K562 (cell line): ENCODE data around the gene SLC14A1. TPM values are rescaled to one million over a fixed set of nuclear protein-coding genes. Genes with fewer than 3 reads are reported as not detected.

Experiments used
- ATAC-seq: fragments of 200-7000 bp; cut with Tn5 transposase; 3 replicates; pipeline ENCODE4 v1.9.1; 2020; ENCODE audit warnings: moderate library complexity
- BruUV-seq: library from RNA; stranded (reverse); fragments of 400-500 nt; replicated peaks from 2 replicates; lab custom pipeline; 2021; lab: Mats Ljungman, UMichigan
- CTCF ChIA-PET: fragments of 300-600 bp; formaldehyde crosslinking; extraction: SDS; loops from one replicate; lab custom pipeline; 2021; ENCODE audit warnings: low intra/inter-chr PET ratio; lab: Yijun Ruan, JAX
- POLR2A ChIA-PET: fragments of 300-600, 350-650 bp; sonication (Branson Sonifier 250); formaldehyde crosslinking; extraction: SDS; loops from one replicate; lab custom pipeline; 2021; ENCODE audit warnings: antibody characterized with exemption, inconsistent platforms; lab: Yijun Ruan, JAX
- DNase-seq, 4 experiments: peaks; one replicate each; pipeline versions ENCODE4 v3.0.0 to v3.0.0-alpha.2; 2011 to 2018; ENCODE audit warnings: low spot score in 3 of 4, mixed read lengths in 3 of 4; ENCODE audit errors: extremely low read depth in 1 of 4
- FAIRE-seq: peaks from 2 replicates; lab custom pipeline; 2011; peaks lifted over from hg19 to GRCh38; lab: Jason Lieb, UNC
- H2AFZ ChIP-seq: 2 replicates; pipeline ENCODE4 v1.6.0; 2011; ENCODE audit warnings: low read depth, low read length, control low read depth, inconsistent platforms
- H3K27ac ChIP-seq: fragments of 200-600 bp; 3 replicates; pipeline ENCODE4 v1.8.0; 2011; ENCODE audit warnings: low read depth, mild to moderate bottlenecking, control low read depth, inconsistent platforms, low read length, moderate library complexity, mixed read lengths; ENCODE audit errors: extremely low read depth
- H3K27me3 ChIP-seq, 2 experiments: fragments of 300-600 bp in 1 of 2; 2 replicates in 1 of 2; 3 replicates in 1 of 2; pipeline versions ENCODE4 v1.6.0 to v1.8.0; 2011; ENCODE audit warnings: inconsistent platforms in 2 of 2, low read length in 2 of 2, mild to moderate bottlenecking in 1 of 2, mixed read lengths in 1 of 2, moderate library complexity in 1 of 2; ENCODE audit not compliant: control insufficient read depth in 2 of 2, insufficient read depth in 2 of 2
- H3K36me3 ChIP-seq: fragments of 300-600 bp; 3 replicates; pipeline ENCODE4 v1.8.0; 2011; ENCODE audit warnings: mild to moderate bottlenecking, low read length, inconsistent platforms; ENCODE audit not compliant: control insufficient read depth, insufficient read depth
- H3K4me1 ChIP-seq, 2 experiments: fragments of 200-600 bp in 1 of 2; replicated peaks in 1 of 2; 2 replicates in 1 of 2; 3 replicates in 1 of 2; pipeline versions ENCODE4 v1.5.1 to v1.8.0; 2011; ENCODE audit warnings: inconsistent platforms in 2 of 2, low read length in 2 of 2, mild to moderate bottlenecking in 1 of 2, mixed read lengths in 1 of 2, moderate library complexity in 1 of 2; ENCODE audit not compliant: control insufficient read depth in 2 of 2, insufficient read depth in 2 of 2
- H3K4me2 ChIP-seq: 2 replicates; pipeline ENCODE4 v1.6.1; 2011; ENCODE audit warnings: low read length, control low read depth, inconsistent platforms, mixed read lengths; ENCODE audit not compliant: insufficient read depth
- H3K4me3 ChIP-seq: fragments of 200-600 bp; sonication (generic), shearing (Covaris generic); 2 replicates; pipeline ENCODE4 v1.5.1; 2016; ENCODE audit warnings: control low read depth, inconsistent platforms
- H3K79me2 ChIP-seq: fragments of 200-600 bp; 3 replicates; pipeline ENCODE4 v1.8.0; 2011; ENCODE audit warnings: low read length, inconsistent platforms; ENCODE audit not compliant: control insufficient read depth, insufficient read depth
- H3K9ac ChIP-seq, 2 experiments: 2 replicates each; pipeline versions ENCODE4 v1.6.0 to v1.6.1; 2011; ENCODE audit warnings: low read depth in 2 of 2, low read length in 2 of 2, control low read depth in 1 of 2, inconsistent platforms in 1 of 2, mild to moderate bottlenecking in 1 of 2, mixed read lengths in 1 of 2; ENCODE audit not compliant: insufficient read depth in 1 of 2
- H3K9me1 ChIP-seq: one replicate; pipeline ENCODE4 v1.6.0; 2011; ENCODE audit warnings: inconsistent platforms, mild to moderate bottlenecking, low read length, moderate library complexity; ENCODE audit not compliant: control insufficient read depth, insufficient read depth
- H3K9me3 ChIP-seq: replicated peaks from 2 replicates; pipeline ENCODE4 v1.5.1; 2011; ENCODE audit warnings: low read depth, low read length, inconsistent platforms; ENCODE audit not compliant: control insufficient read depth, insufficient read depth
- H4K20me1 ChIP-seq: replicated peaks from 2 replicates; pipeline ENCODE4 v1.6.1; 2011; ENCODE audit warnings: low read length, inconsistent platforms, mixed read lengths; ENCODE audit not compliant: control insufficient read depth, insufficient read depth
- BRD4 ChIP-seq: fragments of 200-600 bp; sonication (generic); IDR thresholded peaks from 2 replicates; pipeline ENCODE4 v1.6.1; 2017; ENCODE audit warnings: inconsistent platforms
- CBFB ChIP-seq: sonication (generic); formaldehyde crosslinking; IDR thresholded peaks from 2 replicates; pipeline ENCODE4 v1.4.0; 2020; ENCODE audit warnings: mild to moderate bottlenecking, missing genetic modification reagents
- CREB1 ChIP-seq, 2 experiments: sonication (generic) in 1 of 2; formaldehyde crosslinking in 1 of 2; IDR thresholded peaks; 2 replicates each; pipeline versions ENCODE4 v1.6.1 to v1.8.0; 2012 to 2022; ENCODE audit warnings: inconsistent platforms in 1 of 2, mild to moderate bottlenecking in 1 of 2, missing genetic modification reagents in 1 of 2, moderate library complexity in 1 of 2
- FOXO4 ChIP-seq: fragments of 450-650 bp; formaldehyde crosslinking; IDR thresholded peaks from 2 replicates; pipeline ENCODE4 v1.4.0; 2020; ENCODE audit warnings: mild to moderate bottlenecking, moderate library complexity
- MEIS2 ChIP-seq: fragments of 450-650 bp; IDR thresholded peaks from 2 replicates; pipeline ENCODE4 v1.6.1; 2014; ENCODE audit warnings: mild to moderate bottlenecking; ENCODE audit not compliant: partially characterized antibody
- NFE2 ChIP-seq: IDR thresholded peaks from 2 replicates; pipeline ENCODE4 v1.6.1; 2014; ENCODE audit warnings: antibody characterized with exemption, low read depth
- NONO ChIP-seq, 2 experiments: fragments of 200-400 bp in 1 of 2; fragments of 450-650 bp in 1 of 2; formaldehyde crosslinking in 1 of 2; IDR thresholded peaks; 2 replicates each; pipeline ENCODE4 v1.6.1; 2017; ENCODE audit warnings: low read depth in 2 of 2, mild to moderate bottlenecking in 2 of 2, moderate library complexity in 2 of 2, low read length in 1 of 2
- NR1H2 ChIP-seq: sonication (generic); formaldehyde crosslinking; IDR thresholded peaks from 2 replicates; pipeline ENCODE4 v1.4.0; 2020; ENCODE audit warnings: mild to moderate bottlenecking, missing genetic modification reagents
- PCBP1 ChIP-seq: fragments of 200-400 bp; formaldehyde crosslinking; IDR thresholded peaks from 2 replicates; pipeline ENCODE4 v1.6.1; 2018; ENCODE audit warnings: mild to moderate bottlenecking, low read depth, low read length; ENCODE audit not compliant: poor library complexity, severe bottlenecking
- RBM17 ChIP-seq: fragments of 200-400 bp; formaldehyde crosslinking; IDR thresholded peaks from 2 replicates; pipeline ENCODE4 v1.6.1; 2017; ENCODE audit warnings: low read depth, mild to moderate bottlenecking, low read length, borderline replicate concordance
- RNF219 ChIP-seq: fragments of 250-450 bp; sonication (Bioruptor Pico); IDR thresholded peaks from 2 replicates; pipeline ENCODE4 v1.5.0; 2022; ENCODE audit warnings: mild to moderate bottlenecking
- U2AF1 ChIP-seq: fragments of 200-400 bp; formaldehyde crosslinking; optimal IDR thresholded peaks from 2 replicates; pipeline ENCODE3; 2017; ENCODE audit warnings: mild to moderate bottlenecking, low read depth, low read length, moderate library complexity
- ZNF384 ChIP-seq: IDR thresholded peaks from 2 replicates; pipeline ENCODE4 v1.6.1; 2012; ENCODE audit warnings: low read depth, low read length, improper control_type of control experiment
- ZNF655 ChIP-seq: fragments of 250-450 bp; sonication (Bioruptor Pico); IDR thresholded peaks from 2 replicates; pipeline ENCODE4 v1.5.0; 2021
- WGBS: fragments of 100-300 bp; shearing (Covaris generic); methylation state at CpG from one replicate; pipeline ENCODE4 v1.1.6; 2016; ENCODE audit warnings: low coverage, mixed read lengths; ENCODE audit not compliant: insufficient coverage; ENCODE audit errors: missing lambda C conversion rate; 5-methylcytosine and 5-hydroxymethylcytosine counted together
- in situ Hi-C: fragments of 300-500 bp; cut with MboI; formaldehyde crosslinking; loops from 4 replicates; pipeline ENCODE4 v1.15.0; 2018; ENCODE audit warnings: inconsistent platforms, mixed read lengths
- intact Hi-C: fragments of 100-400 bp; cut with micrococcal nuclease; formaldehyde crosslinking; loops from 2 replicates; pipeline ENCODE4 v1.14.2; 2022
- polyA plus RNA-seq, 8 experiments: library from polyadenylated mRNA; depleted of rRNA in 4 of 8; stranded (reverse) in 5 of 8; unstranded in 3 of 8; fragments of >200 nt; fragmentation: Nextera tagmentation in 2 of 8; fragmentation: Illumina TruSeq in 1 of 8; extraction: Ambion mirVana in 2 of 8; extraction: Trizol in 1 of 8; gene quantifications; 2 replicates each; pipeline versions ENCODE4 v1.2.1 to v1.2.3, GENCODE V29; 2011 to 2014; ENCODE audit warnings: inconsistent platforms in 1 of 8, missing spikeins in 1 of 8
- total RNA-seq, 7 experiments: library from RNA; depleted of rRNA in 6 of 7; stranded (reverse); fragments of >200 nt in 6 of 7; fragmentation: Illumina TruSeq in 2 of 7; extraction: Trizol in 2 of 7; gene quantifications; 2 replicates each; pipeline versions ENCODE4 v1.2.1 to v1.2.3, GENCODE V29; 2011 to 2021; ENCODE audit warnings: low replicate concordance in 1 of 7
- TF ChIP-seq, protein P1 (sequence below): conservative IDR thresholded peaks from 2 replicates; pipeline ENCODE4 v1.6.1; 2011; ENCODE audit warnings: low read depth, mild to moderate bottlenecking, low read length; ENCODE audit not compliant: control insufficient read depth

SLC14A1 gene
- total and polyA plus RNA-seq, 9 of the 15 experiments (the other 6 are each of a cell fraction or from before 2014, with no cell fraction given): 0.14 to 0.40 (median 0.20) TPM; not detected in 6

GRCh38 chr18:45684341-45685115, 39.5 kb upstream of the SLC14A1 start:
- no peaks in the 10 kb centered on the region for H3K36me3 ChIP-seq
- H3K9me3 ChIP-seq: no peaks in the 10 kb centered on the region
- intact Hi-C loops (no loop called here), in situ Hi-C loops (no loop called here)
- no peaks in the 10 kb centered on the region for H3K79me2 ChIP-seq
- no peaks in the 10 kb centered on the region for H3K9me1 ChIP-seq
- no TSS peak for BruUV-seq
- FAIRE-seq: no peak
- WGBS: 45% methylated on average over 4 of the region's 5 CpGs
- H3K4me2 ChIP-seq: no peak overlapping the region
- H3K4me1 ChIP-seq: peaks cover 14 to 21% of the 10 kb centered on the region in 2 experiments; a peak in 4 of 5 replicates
- no peaks in the 10 kb centered on the region for H4K20me1 ChIP-seq
- POLR2A ChIA-PET: no interaction called here
- DNase-seq: no peak
- CTCF ChIA-PET: no interaction called here
- TF ChIP-seq CREB1 (IDR thresholded peaks at IDR 0.05) (no peak), CREB1 (CRISPR knock-in tag; IDR thresholded peaks at IDR 0.05) (no peak), NR1H2 (no peak), CBFB (no peak), NFE2 (no peak), RNF219 (CRISPR knock-in tag) (no peak), RBM17 (no peak), MEIS2 (no peak), NONO (IDR thresholded peaks at IDR 0.05; ENCODE audit: low read depth in 2 of 2, low read length in 1 of 2) (no peak), PCBP1 (no peak), U2AF1 (no peak), ZNF384 (no peak), ZNF655 (CRISPR knock-in tag) (no peak), BRD4 (no peak), FOXO4 (CRISPR knock-in tag) (no peak)
- TF ChIP-seq, protein P1, sequence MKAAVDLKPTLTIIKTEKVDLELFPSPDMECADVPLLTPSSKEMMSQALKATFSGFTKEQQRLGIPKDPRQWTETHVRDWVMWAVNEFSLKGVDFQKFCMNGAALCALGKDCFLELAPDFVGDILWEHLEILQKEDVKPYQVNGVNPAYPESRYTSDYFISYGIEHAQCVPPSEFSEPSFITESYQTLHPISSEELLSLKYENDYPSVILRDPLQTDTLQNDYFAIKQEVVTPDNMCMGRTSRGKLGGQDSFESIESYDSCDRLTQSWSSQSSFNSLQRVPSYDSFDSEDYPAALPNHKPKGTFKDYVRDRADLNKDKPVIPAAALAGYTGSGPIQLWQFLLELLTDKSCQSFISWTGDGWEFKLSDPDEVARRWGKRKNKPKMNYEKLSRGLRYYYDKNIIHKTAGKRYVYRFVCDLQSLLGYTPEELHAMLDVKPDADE: no peak
- H3K9ac ChIP-seq: no peak overlapping the region
- no peak overlapping the region for H3K27ac ChIP-seq
- ATAC-seq: no peak
- no peak overlapping the region for H3K4me3 ChIP-seq
- no peaks in the 10 kb centered on the region for H3K27me3 ChIP-seq
- H2AFZ ChIP-seq: no peak overlapping the region
